ENCODE measurements around the gene PGC.

Gene PGC

DNA sequence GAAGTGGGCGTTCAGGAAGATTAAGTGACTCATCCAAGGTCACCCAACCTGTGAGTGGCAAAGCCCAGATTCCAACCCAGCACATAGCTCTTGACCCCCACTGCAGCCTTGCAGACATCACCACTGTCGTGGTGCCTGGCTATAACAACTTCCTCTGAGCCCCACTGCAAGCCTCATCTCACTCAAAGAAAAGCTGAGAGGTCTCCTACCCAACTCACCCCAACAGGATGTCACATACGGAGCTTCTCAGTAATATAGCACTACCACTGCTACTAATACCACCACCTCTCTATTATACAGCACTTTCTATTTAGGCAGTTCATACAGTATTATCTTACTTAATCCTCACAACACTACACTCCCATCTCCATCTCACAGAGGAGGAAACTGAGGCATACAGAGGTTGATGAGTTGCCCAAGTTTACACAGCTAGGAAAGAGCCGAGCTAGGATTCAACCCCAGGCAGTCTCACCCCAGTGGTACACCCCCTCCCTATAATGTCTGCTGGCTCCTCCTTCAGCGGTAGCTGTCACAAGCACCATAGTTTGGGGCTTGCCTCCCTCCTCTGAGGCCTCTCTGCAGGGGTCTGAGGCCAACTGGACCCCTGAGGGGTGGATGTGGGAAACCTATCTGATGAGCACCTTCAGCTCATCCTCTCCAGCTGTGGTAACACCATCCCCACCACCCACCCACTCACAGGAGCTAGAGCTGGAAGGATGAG is 31.2 kb downstream of the PGC start:
- DNase-seq (ENCODE audit: low read depth in 4 of 4, low spot score in 1 of 4): no peak

GRCh38 chr6:41714556-41715273 is 32.5 kb downstream of the PGC start:
- DNase-seq (ENCODE audit: low read depth in 4 of 4, low spot score in 1 of 4): no peak

GRCh38 chr6:41713650-41714291 is 33.4 kb downstream of the PGC start:
- DNase-seq (ENCODE audit: low read depth in 4 of 4, low spot score in 1 of 4): no peak

DNA sequence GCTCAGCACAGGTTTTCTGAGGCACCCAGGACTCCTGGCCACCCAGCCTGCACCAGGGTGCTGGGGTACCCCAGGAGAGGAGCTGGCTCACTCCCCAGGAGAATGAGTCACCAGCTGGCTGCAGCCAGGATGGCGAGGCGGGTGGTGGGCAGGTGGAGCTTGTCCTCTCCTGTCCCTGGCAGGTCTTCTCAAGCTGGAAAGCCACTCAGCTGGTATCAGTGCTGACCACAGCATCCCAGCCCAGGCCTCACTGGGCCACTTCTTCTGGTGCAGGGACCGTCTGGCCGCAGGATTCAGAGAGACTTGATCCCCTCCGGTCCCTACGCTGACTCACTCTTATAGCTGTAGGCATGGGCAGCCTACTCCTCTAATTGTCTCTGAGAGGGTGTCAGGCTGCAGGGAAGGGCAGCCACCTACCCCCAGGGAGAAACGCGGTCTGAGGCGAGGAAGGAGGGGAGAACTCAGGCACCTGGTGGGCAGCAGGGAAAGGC is 34.0 kb downstream of the PGC start:
- DNase-seq (ENCODE audit: low read depth in 4 of 4, low spot score in 1 of 4): no peak

GRCh38 chr6:41712651-41713103 is 34.5 kb downstream of the PGC start:
- no peak for DNase-seq (ENCODE audit: low read depth in 4 of 4, low spot score in 1 of 4)

DNA sequence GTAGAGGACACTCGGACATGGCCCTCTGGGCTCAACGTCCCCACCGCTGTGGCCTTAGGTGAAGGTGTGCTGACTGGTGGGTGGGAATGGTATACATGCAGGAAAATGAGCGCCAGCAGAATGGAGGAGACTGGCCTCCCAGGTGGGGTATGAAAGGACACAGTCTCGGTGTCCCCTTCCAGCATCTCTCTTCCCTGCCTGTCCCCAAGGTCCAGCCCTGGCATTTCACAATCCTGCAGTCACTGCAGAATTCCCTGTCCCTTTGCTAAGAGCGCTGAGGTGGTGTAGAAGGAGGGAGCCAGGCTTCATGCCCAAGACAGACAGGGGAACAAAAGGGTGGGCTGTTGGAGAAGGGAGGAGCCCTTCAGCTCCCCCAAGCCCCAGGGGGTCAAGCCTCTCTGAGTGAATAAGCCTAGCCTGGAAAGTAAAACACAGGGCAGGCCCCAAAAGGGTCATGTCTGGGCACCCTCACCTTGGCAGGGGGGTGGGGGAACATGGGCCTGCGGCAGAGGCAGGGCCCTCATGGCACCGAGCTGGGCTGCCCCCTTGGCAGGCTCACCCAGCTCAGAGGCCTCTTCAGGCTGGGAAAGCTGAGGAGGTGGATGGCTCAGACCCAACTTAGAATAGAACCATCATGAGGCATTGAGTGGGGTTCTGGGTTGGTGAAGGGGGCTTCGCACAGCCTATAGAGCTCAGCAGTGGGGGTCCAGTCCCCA is 35.7 kb downstream of the PGC start:
- no peak for DNase-seq (ENCODE audit: low read depth in 4 of 4, low spot score in 1 of 4)

- DNase-seq (ENCODE audit: low read depth in 4 of 4, low spot score in 1 of 4): no peak
Observed at GRCh38 chr6:41709375-41709774, 37.8 kb downstream of the PGC start.

DNA sequence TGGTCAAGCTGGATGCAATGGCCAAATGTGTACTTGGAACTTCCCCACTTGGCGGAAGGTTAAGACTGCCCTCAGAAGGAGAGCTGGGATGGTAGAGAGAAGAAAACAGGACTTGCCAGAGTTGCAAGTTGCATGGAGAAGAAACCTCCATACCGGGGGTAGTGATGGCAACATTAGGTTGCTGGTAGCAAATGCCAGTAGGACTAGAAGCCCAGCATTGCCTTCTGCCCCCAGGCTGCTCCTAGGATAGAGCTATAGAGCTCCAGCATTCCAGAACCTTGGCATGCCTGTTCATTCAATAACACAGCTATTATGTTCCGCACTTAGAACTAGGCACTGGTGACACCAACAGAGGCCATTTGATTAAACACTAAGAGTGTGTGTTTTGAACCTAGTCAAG is 38.3 kb downstream of the PGC start:
- no peak for DNase-seq (ENCODE audit: low read depth in 4 of 4, low spot score in 1 of 4)

DNA sequence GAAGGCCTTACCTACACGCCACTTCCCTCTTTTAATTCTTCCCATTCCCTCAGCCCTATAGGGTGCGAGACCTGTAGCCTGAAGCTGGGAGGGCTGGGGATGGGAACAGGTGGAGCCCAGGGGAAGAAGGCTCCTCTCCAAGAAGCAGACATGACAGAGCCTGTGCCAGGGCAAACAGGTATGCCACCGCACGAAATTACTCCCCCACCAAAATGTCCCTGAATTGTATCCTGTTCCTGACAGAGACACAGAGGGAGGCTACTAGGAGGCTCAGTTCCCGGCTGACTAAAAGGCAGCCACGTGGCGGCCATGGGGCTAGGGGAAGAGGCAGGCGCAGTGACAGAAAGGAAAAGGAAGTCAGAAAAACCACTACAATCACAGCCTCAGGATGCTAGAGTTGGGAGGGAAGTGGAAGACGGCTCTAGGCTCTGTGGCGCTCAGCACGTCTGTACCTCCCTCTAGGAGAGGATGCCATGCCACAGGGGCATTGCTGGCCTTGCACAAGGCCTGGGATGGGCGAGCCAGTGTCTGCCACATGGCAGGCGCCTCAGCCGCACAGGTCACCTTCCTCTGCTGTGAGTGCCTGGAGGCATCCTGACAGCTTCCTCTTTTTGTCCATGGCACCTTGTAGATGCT is 39.5 kb downstream of the PGC start:
- peak in 2 of 4 experiments; percentile 14 to 15 for DNase-seq (ENCODE audit: low read depth in 4 of 4, low spot score in 1 of 4)

GRCh38 chr6:41706876-41707564 is 40.2 kb downstream of the PGC start:
- peak in 1 of 4 experiments; percentile 6 for DNase-seq (ENCODE audit: low read depth in 4 of 4, low spot score in 1 of 4)

GRCh38 chr6:41705996-41706835 is 41.0 kb downstream of the PGC start:
- DNase-seq (ENCODE audit: low read depth in 4 of 4, low spot score in 1 of 4): peak in 2 of 4 experiments; percentile 57 to 71

GRCh38 chr6:41705311-41705995 is 41.7 kb downstream of the PGC start:
- no peak for DNase-seq (ENCODE audit: low read depth in 4 of 4, low spot score in 1 of 4)

- DNase-seq (ENCODE audit: low read depth in 4 of 4, low spot score in 1 of 4): no peak
Observed at GRCh38 chr6:41704656-41705310, 42.4 kb downstream of the PGC start.

DNA sequence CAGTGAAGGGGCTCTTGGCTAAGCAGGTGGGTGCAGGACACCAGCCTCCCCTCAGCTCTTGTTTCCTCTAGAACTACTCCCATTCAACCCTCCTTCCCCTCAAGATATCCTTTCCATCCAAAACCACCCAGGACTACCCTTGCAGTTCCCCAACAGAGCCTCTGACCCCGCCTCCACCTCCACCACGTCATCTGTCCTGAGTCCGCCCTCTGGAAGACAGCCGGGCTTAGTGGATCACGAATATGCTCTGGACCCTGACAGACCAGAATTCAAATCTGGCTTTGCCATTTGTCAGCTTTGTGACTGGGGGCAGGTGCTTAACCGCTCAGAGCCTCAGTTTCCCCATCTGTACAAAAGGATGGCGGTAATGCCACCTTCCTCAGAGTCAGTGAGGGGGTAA is 43.2 kb downstream of the PGC start:
- no peak for DNase-seq (ENCODE audit: low read depth in 4 of 4, low spot score in 1 of 4)

GRCh38 chr6:41702771-41703494 is 44.3 kb downstream of the PGC start:
- DNase-seq (ENCODE audit: low read depth in 4 of 4, low spot score in 1 of 4): no peak

DNA sequence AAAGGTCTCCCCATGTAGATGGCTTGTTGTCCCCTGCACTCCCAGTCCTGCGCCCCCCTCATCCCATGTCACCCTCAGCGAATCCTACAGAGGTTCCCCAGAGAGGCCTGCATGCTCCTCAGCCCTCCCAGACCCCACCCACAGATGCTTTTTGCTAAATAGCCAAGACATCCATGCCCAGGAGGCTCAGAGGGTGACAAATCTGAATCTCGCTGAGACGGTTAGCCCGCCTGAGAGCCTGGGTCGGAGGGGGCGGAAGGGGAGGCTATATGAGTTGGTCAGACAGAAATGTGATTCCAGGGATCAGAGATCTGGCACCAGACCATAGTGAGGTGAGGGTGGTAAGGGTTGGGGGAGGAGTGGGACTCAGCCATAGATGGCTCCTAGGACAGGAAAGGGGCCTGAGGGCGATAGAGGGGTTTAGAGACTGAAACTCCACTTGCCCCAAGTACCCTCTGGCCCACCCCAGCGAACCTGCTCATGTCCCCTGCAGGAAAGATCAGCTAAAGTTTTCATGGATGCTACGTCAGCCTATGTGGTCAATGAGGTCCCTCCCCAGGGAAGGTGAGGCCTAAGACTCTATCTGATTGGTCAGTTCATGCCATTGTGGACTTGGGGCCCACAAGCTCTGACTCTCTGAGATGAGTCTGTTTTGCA is 45.0 kb downstream of the PGC start:
- no peak for DNase-seq (ENCODE audit: low read depth in 4 of 4, low spot score in 1 of 4)

All from stimulated activated CD4-positive, alpha-beta T cell treated with anti-CD3 and anti-CD28 coated beads, Interleukin-1b, Interleukin-23, amount 100 ng/mL, for 24 hours (primary cell).